GM18517 (cell line): ENCODE results near the gene PARM1.
A peak's percentile ranks its signal among the peaks of the same experiment; 100 is the strongest.
"Not testable (repeated sequence)": the region's sequence is repeated elsewhere in the genome, so short reads cannot be mapped to it uniquely, and the experiment has no call there.

Experiments used
- ATAC-seq: cut with Tn5 transposase; IDR thresholded peaks from one replicate; pipeline ENCODE4 v1.9.1; 2021; ENCODE audit warnings: mild to moderate bottlenecking, moderate library complexity; ENCODE audit not compliant: unreplicated experiment

The PARM1 gene

GRCh38 chr4:74982546-74983252 is 49.8 kb downstream of the PARM1 start:
- no peak for ATAC-seq

DNA sequence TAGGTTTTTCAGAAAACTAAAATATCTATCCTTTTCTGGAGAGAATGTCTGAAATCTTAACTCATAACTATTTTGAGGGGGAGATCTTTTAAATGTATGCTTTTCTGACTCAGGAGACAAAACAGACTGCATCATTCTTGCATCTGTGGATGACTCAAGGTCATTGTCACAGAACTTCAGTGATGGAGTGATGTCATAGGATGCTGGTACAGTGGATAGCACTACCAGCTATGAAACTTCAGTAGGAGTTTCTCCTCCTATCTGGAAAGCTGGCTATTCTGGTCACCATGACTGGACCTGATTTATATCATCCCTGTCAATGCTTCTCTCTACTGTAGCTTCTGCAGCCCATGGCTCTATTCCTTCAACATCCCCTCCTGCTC is 50.3 kb downstream of the PARM1 start:
- no peak for ATAC-seq

DNA sequence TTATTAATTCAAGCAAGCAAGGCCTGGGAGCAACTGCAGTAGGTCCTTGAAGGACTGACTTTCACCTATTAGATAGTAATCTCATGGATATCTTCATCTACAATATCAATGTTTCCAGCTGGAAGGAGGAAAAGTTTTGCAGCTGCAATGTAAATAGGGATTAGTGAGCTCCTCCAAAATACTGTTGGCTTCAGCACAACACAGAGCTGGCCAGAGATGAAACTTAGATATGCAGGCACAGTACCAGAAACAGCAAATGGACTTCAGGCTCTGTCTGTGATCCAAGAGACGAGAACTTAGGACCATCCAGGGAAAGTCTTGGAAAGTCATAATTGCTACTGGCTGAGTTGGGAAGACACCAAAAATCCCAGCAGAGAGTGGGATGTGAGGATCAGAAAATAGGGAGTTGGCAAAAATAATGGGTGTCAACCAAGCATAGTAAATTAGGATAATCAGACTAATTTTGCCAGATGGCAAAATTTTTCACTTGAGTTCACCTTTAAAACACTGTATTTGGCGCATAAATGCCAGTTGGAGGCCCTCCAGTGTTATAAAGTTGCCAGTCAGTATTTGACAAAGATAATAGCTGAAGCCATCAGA is 57.5 kb downstream of the PARM1 start:
- no peak for ATAC-seq

DNA sequence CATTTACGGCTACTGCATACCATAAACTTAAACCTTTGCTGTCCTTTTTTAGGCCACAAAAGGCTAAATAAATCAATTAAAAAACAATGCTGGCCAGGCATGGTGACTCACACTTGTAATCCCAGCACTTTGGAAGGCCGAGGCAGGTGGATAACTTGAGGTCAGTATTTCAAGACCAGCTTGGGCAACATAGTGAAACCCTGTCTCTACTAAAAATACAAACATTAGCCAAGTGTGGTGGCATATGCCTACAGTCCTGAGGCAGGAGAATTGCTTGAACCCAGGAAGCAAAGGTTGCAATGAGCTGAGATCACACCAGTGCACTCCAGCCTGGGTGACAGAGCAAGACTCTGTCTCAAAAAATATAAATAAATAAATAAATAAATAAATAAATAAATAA is 61.5 kb downstream of the PARM1 start:
- not testable (repeated sequence) for ATAC-seq

GRCh38 chr4:74996996-74997395 is 64.1 kb downstream of the PARM1 start:
- ATAC-seq = no peak

- no peak for ATAC-seq
Observed at GRCh38 chr4:74997948-74998729, 65.2 kb downstream of the PARM1 start.

- no peak for ATAC-seq
Observed at GRCh38 chr4:74999714-75000309, 66.9 kb downstream of the PARM1 start.

DNA sequence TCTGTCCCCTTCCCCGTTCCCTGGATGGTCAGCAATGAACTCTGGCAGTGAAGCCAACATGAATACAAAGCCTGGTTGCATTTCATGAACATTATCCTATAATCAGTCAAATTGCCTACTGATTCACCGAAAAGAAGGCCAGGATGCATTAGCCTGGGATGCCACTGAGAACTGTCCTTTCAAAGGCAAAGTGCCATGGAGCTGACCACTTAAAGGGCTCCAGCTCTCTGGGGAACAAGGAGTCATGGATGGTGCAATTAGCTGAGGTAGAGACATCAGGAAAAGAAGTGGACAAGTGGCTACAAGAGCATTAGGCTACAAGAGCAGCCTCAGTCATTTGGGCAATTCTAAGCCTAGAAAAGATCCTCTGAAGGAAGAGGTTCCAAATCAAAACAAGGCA is 69.0 kb downstream of the PARM1 start:
- no peak for ATAC-seq

DNA sequence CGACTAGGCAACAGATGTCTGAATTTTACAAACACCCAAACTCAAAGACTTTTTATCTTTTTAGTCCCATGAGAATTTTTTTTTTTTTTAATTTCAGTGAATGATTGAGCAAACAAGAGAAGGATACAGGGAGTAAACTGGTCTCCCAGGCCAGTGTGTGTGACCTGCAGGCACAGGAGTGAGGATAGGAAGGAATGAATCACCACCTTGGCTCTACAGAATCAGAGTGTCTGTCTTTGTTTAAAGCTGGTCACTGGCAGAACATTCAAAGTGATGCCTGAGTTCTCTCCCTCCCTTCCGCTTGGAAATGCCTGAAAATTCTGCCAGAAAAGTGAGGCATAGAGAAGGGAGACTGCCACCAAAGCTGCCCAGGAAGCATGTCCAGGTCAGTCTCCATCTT is 69.5 kb downstream of the PARM1 start:
- ATAC-seq = no peak

- ATAC-seq = no peak
Observed at GRCh38 chr4:75003979-75004378, 71.1 kb downstream of the PARM1 start.

DNA sequence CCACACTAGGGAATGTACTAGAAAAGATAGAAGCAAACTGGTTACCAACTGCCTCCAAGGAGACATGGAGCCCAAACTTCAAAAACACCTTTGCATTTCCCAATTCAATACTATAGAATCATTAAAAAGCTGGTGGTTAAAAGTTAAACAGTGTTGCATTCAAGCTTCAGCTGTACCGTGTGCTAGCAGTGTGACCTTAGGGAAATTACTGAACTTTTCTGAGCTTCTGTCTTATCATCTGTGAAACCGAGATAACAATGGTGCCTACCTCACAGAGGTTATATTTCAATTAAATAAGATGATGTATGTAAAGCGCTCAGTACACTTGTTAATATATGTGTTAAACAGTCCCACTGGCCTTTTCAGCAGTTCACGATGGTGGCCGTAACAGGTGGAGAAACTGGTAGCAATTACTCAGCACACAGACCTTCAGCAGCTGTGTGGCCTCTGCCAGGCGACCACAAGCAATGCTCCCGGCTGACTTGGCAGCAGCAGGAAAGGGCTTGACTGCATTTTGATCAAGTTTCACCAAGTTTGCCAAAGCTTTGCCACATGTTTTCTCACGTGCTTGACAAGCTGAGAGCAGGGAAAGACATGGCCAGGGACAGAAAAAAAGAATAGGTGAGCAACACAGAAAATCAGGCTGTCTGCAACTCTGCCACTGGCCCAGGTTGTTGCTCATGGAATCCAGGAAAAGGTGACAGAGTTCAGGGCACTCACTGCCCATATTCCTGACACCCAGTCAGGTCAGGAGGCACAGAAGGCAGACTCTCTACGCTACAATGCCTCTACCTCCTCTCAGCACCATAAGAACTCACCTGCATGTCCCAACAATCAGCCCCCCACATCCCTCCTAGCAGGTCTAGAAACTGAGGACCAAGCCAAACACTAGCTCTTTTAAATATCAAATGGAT is 72.1 kb downstream of the PARM1 start:
- peak; percentile 76 for ATAC-seq

- ATAC-seq = no peak
Observed at GRCh38 chr4:75005727-75006126, 72.8 kb downstream of the PARM1 start.

DNA sequence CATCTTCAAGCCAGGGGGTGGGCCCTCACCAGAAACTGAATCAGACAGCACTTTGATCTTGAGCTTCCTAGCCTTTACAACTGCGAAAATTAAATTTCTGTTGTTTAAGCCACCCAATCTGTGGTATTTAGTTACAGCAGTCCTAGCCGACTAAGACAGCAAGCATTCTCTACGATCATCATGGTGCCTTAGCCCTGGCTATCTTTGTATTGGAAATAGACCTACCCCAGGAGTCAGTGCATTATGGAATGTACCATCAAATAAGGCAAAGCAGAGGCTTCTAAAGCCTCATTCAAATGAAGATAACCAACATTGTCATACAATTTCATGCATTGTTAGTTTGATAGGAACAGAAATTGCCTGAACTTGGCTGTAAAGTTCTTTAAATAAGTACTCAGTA is 75.0 kb downstream of the PARM1 start:
- no peak for ATAC-seq

DNA sequence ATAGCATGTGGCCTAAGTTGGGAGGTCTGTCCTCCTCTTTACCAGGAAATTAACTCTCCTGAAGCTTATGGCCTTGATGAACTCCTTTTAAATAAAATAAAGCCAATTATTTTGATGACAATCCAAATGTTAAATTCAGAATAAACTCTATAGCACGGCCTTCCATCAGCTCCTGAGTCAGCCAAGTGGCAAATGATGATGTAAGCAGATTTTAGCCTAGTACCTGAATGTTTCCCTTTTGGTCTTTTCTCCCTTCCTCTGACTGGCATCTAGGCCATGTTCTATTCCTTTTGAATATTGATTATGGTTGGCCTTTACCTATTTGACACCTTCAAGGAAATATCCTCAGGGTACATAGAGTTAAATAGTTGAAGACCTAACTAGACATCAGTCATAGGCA is 76.2 kb downstream of the PARM1 start:
- ATAC-seq = no peak

DNA sequence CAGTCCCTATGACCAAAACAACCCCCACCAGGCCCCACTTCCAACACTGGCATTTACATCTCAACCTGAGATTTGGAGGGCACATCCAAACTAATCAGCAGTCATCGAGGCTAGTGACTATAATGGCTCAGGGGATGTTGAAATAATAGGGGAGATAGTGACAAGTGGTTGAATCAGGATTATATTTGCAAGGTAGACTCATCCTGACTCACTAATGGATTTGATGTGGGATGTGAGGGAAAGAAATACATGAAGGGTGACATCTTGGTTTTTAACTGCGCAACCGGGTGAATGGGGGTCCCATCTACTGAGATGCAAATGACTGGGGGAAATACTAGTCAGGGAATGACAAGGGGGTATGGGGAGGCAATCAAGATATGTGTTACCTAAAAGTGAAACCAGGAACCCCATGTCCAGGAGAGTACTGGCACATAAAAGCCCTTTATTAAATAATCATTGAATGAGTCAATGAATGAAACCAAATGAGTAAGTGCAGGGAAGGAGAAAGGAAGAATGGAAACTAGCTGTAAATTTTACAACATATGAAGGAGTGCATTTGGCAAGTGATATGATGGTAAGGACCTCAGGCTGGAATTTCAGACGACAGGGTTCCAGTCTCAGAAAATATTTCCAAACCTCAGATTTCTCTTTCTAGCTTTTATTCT is 78.3 kb downstream of the PARM1 start:
- no peak for ATAC-seq

- no peak for ATAC-seq
Observed at GRCh38 chr4:75015627-75016026, 82.7 kb downstream of the PARM1 start.

DNA sequence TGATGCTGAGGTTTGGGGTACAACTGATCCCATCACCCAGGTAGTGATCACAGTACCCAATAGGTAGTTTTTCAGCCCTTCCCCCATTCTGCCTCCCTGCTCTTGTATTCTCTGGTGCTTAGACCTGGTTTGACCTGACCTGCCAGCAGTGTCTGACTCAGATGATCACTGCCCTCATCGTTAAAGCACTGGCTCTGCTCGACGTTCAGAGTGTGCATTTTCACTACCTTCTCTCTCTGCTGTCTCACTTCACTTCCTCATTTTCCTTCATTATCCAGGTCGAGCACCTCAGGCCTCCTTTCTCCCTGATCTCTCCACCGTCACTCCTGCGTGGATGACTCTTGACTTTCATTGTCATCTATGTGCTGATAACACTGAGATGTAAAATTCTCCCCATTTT is 83.6 kb downstream of the PARM1 start:
- no peak for ATAC-seq

DNA sequence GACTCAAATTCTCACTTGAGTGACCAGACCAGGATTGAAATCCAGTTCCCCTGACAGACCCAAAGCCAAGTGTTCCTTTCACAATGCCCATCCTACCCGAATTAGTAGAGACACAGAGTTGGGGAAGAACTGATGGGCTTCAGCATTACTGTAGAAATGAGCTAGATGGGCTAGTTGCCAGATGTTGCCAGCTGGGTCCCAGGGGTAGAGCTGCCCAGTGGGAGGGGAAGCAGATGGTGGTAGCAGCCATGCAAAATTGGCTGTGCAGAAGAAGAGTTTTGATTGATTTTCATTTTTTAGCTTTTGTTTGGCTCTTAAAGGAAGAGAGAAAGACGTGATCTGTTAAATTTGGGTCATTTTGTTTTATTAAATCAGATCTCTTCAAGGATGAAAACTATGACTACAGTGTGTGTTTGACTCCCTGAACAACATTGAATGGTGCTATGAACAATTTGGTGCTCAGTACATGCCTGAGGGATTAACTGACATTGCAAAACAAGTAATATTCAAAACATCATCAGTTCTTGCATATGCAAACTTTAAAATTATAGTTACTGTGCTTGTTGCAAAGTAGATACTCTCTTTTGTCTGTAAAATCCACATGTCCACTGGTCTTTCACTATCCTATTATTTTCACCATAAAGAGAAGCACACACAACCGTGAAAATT is 86.0 kb downstream of the PARM1 start:
- ATAC-seq = no peak

DNA sequence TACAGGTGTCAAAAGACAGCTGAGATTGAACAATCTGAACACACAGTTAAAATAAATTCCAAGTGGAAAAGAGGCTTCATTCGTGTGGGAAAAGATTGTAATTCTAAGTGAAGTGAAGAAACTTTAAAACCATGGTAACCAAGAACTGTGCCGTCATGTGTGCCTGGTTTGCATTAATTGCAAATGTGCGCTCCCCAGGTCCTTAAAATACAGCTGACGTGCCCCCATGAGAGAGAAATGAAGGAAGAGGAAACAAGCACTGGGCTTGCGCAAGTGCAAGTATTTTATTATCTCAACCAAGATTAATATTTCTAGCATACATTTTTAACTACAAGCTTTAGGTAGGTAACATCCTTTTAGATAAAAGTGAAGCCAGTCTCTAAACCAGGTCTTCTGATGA is 92.5 kb downstream of the PARM1 start:
- ATAC-seq = no peak
